G401 (cell line): ENCODE data around the gene DENND6B. TPM values are rescaled to one million over a fixed set of nuclear protein-coding genes. Genes with fewer than 3 reads are reported as not detected.

Source experiments
- DNase-seq: peaks from one replicate; pipeline ENCODE4 v3.0.0-alpha.2; 2015; ENCODE audit warnings: low spot score
- in situ Hi-C: cut with HindIII; loops from 2 replicates; pipeline ENCODE4 v1.10.0; 2016; ENCODE audit warnings: low sequenced_read_pairs, mixed read lengths
- total RNA-seq: library from RNA; depleted of rRNA; stranded (reverse); fragments of >200 nt; shearing (Covaris generic); gene quantifications from 2 replicates; pipeline ENCODE4 v1.2.3, GENCODE V29; 2014

The DENND6B gene
- total RNA-seq, 1 experiment from 2014 or later = 1.0 TPM

GRCh38 chr22:50294319-50294656, 32.5 kb downstream of the DENND6B start:
- no peak for DNase-seq
- in situ Hi-C loops = no loop called here

DNA sequence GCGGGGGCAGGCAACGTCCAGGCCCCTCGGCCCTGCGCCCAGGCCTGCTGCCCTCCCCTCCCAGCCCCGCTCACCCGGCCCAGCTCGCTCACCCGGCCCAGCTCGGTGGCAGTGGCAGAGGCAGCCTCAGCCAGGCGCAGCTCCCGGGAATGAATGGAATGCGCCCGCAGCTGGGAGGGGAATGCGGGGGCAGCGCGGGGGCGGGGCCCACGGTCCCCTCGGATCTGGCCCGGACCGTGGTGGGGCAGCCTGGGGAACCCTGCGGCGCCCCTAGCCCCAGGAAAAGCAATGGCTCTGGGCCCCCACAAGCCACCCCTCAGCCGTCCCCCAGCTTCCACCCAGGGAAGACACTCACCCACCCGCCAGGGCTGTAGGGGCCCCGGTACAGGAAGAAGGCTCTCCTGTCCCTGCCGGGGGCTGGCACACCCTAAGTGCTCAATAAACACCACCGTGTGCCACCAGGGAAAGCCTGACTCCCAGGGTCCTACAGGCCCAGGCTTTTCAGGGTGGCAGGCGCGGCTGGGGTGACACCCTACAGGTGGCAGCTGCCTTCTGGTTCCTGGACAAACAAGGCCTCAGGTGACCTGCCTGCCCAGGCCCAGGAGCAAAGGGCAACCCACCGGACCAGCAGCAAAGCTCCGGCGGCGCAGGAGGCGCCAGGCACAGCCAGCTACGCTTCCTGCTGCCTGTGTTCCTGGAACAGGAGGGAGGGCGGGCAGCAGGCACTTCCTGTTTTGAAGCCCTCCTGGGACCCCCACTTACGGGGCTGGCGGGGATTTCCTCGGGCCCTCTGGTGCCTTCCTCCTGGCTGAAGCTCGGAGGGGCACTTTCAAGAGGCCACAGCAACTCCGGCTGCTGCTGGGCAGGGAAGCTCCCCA, 33.1 kb downstream of the DENND6B start:
- in situ Hi-C loops = no loop called here
- DNase-seq = no peak

GRCh38 chr22:50292643-50293440, 34.0 kb downstream of the DENND6B start:
- DNase-seq = no peak
- in situ Hi-C loops = no loop called here

- in situ Hi-C loops = loop anchor here (10.0 kb wide), 1 partner anchor 65 kb away; no protein-coding TSS in a partner anchor
- DNase-seq = no peak
Measured at GRCh38 chr22:50289942-50290630, 36.7 kb downstream of the DENND6B start.

- no peak for DNase-seq
- in situ Hi-C loops = loop anchor here (10.0 kb wide), 1 partner anchor 65 kb away; no protein-coding TSS in a partner anchor
Measured at GRCh38 chr22:50289151-50289941, 37.5 kb downstream of the DENND6B start.

DNA sequence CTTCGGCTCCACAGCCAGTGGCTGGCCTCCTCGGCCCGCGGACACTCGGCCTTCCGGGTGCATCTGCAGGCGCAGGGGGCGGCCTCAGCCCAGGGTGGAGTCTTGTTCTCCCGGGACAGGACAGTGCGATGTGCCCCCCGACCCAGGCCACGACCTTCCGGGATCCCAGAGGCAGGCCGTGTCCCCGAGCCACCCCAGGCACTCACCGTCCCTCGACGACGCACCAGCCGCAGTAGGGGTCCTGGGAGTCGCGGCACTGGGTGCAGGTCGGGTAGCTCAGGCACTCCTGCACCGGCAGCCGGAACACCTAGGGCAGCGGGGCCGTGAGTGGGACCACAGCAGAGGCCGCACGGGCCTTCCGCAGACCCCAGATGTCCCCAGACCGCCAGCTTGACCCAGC, 39.1 kb downstream of the DENND6B start:
- no peak for DNase-seq
- in situ Hi-C loops = loop anchor here (10.0 kb wide), 1 partner anchor 67 kb away; no protein-coding TSS in a partner anchor

GRCh38 chr22:50286701-50287318, 40.0 kb downstream of the DENND6B start:
- no peak for DNase-seq
- in situ Hi-C loops = loop anchor here (10.0 kb wide), 1 partner anchor 68 kb away; no protein-coding TSS in a partner anchor

DNA sequence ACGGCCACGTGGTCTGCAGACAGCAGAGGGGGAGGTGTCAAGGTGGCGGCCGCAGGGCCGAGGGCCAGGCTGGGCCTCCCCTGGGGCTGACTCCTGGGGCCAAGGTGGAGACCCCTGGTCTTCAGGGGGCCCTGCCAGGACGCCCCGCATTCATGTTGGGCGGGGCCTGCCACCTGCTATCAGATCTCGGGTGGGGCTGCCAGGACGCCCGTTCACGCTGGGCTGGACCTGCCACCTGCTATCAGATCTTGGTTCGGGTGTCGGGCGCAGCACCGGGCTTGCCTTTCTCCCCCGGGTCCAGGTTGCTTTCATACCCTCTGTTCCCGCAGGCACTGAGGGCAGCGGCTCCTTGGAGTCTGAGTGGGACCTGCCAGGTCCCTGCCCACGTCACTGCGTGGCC, 40.5 kb downstream of the DENND6B start:
- in situ Hi-C loops = loop anchor here (10.0 kb wide), 1 partner anchor 69 kb away; no protein-coding TSS in a partner anchor
- no peak for DNase-seq

DNA sequence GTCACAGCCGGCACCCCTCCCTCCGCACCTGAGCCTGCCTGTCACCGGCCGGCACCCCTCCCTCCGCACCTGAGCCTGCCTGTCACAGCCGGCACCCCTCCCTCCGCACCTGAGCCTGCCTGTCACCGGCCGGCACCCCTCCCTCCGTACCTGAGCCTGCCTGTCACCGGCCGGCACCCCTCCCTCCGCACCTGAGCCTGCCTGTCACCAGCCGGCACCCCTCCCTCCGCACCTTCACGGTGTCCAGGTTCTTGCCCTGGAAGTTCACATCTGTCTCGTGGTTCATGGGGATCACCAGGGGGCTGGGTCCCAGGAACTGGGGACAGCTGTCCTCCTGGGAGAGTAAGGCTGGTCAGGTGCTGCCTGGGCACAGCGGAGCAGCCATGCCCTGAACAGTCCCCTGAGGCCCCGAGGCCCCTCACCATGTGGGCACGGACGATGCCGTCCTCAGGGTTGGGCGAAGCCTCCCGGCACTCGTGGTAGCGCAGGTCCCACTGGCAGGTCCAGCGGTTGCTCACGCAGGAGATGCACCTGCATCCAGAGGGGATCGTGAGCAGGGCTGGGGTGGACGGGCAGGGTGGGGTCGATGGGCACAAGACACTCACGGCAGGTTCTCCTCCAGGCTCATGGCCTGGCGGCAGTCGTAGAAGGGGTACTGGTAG, 41.1 kb downstream of the DENND6B start:
- no peak for DNase-seq
- in situ Hi-C loops = loop anchor here (10.0 kb wide), 1 partner anchor 69 kb away; no protein-coding TSS in a partner anchor

DNA sequence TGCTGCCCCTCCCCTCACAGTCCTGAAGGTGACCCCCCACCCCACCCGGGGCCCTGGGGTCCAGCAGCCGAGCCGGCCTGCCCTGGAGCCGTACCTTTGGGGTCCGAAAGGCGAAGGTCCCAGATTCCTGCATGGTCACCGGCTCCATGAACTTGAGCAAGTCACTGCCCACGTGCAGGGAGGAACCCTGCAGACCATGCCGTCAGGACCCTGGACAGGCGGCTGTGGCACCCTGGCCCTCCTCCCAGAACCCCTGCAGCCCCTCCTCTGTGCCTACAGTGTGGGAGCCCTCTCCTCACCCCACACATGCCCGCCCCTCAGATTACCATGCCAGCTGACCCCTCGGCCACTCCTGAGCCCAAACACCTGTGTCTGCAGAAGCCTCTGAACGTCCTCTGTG, 42.3 kb downstream of the DENND6B start:
- DNase-seq = no peak

DNA sequence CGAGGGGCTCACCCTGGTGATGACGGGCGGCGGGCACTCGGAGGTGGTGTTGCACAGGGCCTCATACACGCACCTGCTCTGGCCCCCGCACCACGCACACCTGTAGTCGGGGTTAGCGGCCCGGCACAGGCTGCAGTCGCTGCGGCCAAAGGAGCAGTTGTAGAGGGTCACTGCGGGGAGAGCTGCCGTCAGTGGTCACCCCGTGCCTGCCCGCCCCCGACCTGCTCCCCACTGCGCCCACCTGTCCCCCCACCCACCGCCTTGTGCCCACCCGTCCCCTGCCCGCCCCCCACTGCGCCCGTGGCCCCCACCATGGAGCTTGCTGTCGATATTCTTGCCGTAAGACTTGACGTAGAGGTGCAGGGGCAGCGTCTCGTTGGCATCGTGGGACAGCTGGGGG, 43.0 kb downstream of the DENND6B start:
- in situ Hi-C loops = loop anchor here (10.0 kb wide), 1 partner anchor 71 kb away; no protein-coding TSS in a partner anchor
- DNase-seq = no peak

More for the DNA sequence above, 42.3 kb downstream of the DENND6B start:
- in situ Hi-C loops = loop anchor here (10.0 kb wide), 1 partner anchor 70 kb away; no protein-coding TSS in a partner anchor

GRCh38 chr22:50282361-50283155, 44.3 kb downstream of the DENND6B start:
- no peak for DNase-seq

DNA sequence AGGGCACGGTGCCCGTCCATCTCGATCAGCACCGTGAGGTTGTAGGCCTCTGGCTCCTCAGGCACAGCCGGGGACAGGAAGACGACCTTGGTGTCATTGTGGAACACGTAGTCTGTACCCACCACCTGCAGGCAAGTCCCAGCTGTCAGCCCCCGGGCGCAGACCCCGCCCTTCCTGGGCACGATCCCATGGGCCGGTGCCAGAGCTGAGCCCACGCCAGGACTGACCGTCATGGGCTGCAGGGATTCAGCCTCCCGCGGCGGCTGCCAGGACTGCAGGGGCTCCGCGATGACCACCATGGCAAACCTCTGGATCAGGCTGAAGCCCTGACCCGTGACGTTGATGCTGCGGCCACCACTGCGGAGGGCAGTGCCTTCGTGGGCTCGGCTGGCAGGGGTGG, 44.9 kb downstream of the DENND6B start:
- in situ Hi-C loops = loop anchor here (10.0 kb wide), 1 partner anchor 73 kb away; no protein-coding TSS in a partner anchor

More at GRCh38 chr22:50282361-50283155, 44.3 kb downstream of the DENND6B start:
- in situ Hi-C loops = loop anchor here (10.0 kb wide), 1 partner anchor 72 kb away; no protein-coding TSS in a partner anchor

GRCh38 chr22:50281384-50281760, 45.4 kb downstream of the DENND6B start:
- in situ Hi-C loops = loop anchor here (10.0 kb wide), 1 partner anchor 73 kb away; no protein-coding TSS in a partner anchor
- DNase-seq = no peak

More for the DNA sequence above, 44.9 kb downstream of the DENND6B start:
- DNase-seq = no peak

DNA sequence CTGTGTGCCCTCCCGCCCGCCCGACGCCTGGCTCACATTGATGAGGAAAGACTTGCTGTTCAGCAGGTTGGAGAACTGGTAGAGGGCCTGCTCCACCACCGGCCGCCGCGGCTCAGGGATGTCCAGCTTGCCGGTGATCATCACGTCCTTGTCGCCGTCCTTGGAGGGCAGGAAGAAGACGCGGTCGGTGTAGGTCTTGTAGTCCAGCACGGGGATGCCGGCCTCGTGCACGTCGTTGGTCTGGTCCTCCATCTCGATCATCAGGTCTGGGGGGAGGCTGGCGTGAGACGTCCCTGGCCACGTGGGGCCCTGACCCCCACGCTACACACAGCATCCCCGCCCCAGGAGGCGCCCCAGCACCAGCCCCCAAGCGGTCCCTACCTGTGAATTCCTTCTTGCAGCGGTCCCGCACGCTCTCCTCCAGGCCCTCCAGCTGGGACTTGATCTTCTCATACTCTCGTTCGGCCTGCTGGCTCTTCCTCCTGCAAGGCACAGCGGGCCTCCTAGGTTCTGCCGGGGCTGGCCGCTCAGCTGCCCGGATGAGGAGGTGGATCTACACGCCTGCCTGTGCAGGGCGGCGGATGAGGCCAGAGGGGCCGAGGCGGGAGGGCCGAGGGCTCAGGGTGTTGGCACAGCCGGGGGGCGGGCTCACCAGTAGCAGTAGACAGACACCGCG, 46.0 kb downstream of the DENND6B start:
- peak; percentile 69 for DNase-seq
- in situ Hi-C loops = loop anchor here (10.0 kb wide), 1 partner anchor 74 kb away; no protein-coding TSS in a partner anchor
